COLO829 (cell line): ENCODE data around the gene GPR173.

Experiments
- DNase-seq: peaks from one replicate; pipeline ENCODE4 v3.0.0; 2012; ENCODE audit warnings: low spot score

GPR173 gene

DNA sequence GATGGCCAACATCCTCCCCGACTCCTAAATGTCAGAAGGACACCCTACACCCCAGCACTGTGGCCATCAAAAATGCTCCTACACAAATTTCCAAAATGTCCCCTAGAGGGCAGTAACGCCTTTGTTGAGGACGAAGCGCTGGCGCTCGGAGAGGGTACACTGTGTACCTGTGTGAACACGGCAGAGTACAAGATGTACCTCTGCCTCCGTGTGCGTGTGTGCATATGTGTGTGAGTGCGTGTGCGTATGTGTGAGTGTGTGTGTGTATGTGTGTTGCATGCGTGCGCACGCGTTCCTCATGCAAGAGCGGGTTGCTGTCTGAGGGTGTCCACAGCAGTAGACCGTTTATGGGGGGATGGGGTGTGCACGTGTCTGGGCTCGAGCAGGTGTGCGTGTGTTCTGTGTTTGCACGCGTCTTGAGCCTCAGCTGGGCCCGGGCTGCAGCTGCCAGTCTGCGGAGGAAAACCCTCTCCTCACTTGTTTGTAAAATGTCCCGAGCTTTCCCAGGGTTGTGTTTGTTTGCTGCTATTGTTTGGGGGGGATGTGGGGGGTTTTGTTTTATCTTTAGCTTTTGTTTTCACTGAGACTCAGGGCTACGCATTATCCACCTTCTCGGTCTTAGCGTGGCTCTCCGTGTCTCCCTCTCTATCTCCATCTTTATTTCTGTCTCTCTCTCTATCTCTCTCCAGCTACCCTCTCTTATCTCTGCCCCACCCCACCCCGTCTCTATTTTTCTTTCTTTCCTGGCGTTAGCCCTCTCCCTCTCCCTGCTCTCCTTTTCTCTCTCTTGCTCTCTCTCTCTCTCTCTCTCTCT is 23.2 kb downstream of the GPR173 start:
- peak; percentile 27 for DNase-seq

DNA sequence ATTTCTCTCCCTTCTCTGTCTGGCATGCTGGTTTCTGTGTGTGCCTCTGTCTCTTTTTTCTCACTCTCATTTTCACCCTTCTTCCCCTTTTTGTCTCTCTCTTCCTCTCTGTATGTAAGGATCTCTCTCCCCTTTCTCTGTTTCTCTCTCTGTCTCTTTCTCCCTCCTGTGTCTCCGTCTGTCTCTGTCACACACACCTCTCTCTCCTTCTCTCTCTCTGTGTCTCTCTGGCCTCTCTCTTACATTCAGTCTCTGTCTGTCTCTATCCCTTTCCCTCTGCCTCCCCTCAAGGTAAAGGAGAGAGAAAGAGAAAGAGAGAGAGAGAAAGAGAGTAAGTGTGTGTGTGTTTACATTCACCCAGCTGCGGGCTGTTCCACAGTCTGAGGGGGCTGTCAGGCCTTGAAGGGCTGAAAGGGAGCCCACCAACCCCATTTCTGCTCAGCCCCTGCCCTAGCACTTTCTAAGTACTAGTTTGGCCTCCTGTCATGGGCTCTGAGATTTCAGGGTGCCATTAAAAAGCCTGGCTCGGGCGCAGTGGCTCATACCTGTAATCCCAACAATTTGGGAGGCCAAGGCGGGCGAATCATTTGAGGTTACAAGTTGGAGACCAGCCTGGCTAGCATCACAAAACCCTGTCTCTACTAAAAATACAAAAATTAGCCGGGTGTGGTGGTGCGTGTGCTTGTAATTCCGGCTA is 24.0 kb downstream of the GPR173 start:
- no peak for DNase-seq

DNA sequence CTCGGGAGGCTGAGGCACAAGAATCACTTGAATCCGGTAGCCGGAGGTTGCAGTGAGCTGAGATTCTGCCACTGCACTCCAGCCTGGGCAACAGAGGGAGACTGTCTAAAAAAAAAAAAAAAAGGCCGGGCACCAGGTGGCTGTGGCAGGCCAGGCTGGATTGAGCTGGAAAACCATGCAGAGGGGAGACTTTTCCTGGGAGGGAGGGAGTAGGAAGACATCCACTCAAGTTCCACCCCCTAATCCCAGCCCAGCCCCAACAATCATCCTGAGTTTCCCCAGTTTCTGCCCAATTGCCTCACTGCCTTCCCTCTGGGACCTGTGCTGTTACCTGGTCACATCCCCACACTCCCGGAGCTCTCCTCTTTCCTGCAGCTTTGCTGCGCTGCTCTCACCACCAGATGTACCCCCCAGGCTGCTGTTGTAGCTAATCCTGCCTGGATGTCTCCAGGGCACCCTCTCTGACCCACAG is 24.6 kb downstream of the GPR173 start:
- DNase-seq: no peak

DNA sequence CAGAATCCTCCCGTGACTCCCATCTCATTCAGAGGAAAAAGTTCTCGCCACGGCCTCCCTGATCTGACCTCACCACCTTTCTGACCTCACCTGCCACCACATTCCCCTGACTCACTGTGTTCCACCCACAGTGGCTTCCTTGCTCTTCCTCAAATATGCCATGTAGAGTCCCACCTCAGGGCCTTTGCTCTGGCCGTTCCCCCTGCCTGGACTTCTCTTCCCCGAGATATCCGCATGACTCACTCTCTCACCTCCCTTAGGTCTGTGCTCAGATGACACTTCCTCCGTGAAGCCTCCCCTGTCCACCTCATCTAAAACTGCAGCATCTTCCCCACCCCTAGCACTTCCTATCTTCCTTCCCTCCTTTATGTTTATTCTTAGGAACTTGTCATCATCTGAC is 26.4 kb downstream of the GPR173 start:
- DNase-seq: no peak

DNA sequence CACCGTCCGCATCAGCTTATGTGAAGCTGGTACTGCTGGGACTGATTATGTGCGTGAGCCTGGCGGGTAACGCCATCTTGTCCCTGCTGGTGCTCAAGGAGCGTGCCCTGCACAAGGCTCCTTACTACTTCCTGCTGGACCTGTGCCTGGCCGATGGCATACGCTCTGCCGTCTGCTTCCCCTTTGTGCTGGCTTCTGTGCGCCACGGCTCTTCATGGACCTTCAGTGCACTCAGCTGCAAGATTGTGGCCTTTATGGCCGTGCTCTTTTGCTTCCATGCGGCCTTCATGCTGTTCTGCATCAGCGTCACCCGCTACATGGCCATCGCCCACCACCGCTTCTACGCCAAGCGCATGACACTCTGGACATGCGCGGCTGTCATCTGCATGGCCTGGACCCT is 28.1 kb downstream of the GPR173 start:
- DNase-seq: no peak

DNA sequence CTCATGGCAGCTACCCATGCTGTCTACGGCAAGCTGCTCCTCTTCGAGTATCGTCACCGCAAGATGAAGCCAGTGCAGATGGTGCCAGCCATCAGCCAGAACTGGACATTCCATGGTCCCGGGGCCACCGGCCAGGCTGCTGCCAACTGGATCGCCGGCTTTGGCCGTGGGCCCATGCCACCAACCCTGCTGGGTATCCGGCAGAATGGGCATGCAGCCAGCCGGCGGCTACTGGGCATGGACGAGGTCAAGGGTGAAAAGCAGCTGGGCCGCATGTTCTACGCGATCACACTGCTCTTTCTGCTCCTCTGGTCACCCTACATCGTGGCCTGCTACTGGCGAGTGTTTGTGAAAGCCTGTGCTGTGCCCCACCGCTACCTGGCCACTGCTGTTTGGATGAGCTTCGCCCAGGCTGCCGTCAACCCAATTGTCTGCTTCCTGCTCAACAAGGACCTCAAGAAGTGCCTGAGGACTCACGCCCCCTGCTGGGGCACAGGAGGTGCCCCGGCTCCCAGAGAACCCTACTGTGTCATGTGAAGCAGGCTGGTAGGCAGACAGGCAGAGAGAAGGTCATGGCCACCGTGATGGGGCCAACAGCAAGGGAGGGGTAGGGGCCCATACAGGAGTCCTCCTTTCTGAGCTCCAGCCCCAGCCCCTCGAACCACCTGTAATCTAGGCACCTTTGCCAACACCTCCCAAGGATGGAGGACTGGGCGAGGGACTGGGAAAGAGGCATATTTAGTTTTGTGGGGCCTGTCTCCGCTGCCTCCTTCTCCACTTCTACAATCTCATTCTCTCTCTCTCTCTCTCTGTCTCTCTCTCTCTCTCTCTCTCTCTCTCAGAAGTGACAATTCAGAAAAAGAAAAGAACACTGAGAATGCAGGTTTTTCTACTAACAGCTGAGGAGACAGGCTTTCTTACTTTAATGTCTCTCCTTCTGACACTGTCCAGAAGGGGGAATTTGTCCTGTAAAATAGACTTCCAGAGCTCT is 28.9 kb downstream of the GPR173 start:
- no peak for DNase-seq

DNA sequence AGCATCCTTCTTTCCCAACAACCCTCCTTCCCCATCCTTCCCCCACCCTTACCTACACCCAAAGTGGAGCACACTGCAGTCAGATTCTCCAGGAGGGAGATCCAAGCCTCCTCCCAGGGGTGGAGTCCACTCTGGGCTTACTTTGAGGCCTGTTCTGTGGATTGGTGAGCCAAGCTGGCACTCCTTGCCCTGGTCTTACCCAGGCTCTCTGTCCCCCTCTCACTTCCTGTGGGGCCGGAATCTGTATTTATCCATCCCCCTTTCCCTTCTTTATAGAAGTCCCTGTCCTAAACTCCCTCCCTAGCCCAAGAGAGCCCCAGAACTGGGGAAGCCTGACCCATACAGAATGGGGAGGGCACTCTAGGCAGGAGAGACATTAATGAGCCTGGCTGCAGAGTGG is 30.4 kb downstream of the GPR173 start:
- DNase-seq: no peak

DNA sequence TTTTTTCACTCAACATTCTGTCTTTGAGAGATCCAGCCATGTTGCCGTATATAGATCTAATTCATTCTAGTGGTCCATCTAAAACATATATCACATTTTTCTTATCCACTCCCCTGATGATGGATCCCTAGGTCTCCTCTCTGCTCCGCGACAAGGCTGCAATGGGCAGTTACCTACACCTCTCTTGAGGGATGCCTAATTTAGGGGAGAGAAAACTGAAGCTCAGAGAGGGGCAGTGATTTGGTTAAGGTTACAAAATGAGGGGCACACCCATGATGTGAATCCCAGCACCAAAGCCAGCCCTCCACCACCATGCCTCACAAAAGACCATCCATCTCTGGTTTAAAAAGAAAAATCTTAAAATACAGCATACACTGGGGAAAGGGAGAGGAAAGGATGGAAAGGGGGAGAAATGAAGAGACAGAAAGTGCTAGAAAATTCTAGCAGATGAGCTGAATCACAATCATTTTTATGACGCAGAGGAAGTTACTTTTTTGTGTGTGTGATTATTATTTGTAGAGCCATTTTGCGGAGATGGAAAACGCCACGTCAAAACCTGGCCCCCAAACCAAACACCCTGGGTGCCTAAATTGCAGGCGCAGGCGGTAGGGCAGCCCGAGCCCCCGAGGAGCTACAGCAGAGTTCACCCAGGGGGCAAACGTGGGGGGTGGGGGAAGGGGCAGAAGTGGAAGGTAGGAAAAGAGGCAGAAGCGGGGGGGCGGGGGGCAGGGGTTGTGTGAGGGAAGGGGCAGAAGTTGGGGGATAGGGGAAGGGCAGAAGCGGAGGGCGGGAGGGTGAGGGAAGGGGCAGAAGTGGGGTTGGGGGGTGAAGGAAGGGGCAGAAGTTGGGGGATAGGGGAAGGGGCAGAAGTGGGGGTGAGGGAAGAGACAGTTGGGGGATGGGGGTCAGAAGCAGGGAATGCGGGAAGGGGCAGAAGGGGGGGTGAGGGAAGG is 32.3 kb downstream of the GPR173 start:
- DNase-seq: no peak

DNA sequence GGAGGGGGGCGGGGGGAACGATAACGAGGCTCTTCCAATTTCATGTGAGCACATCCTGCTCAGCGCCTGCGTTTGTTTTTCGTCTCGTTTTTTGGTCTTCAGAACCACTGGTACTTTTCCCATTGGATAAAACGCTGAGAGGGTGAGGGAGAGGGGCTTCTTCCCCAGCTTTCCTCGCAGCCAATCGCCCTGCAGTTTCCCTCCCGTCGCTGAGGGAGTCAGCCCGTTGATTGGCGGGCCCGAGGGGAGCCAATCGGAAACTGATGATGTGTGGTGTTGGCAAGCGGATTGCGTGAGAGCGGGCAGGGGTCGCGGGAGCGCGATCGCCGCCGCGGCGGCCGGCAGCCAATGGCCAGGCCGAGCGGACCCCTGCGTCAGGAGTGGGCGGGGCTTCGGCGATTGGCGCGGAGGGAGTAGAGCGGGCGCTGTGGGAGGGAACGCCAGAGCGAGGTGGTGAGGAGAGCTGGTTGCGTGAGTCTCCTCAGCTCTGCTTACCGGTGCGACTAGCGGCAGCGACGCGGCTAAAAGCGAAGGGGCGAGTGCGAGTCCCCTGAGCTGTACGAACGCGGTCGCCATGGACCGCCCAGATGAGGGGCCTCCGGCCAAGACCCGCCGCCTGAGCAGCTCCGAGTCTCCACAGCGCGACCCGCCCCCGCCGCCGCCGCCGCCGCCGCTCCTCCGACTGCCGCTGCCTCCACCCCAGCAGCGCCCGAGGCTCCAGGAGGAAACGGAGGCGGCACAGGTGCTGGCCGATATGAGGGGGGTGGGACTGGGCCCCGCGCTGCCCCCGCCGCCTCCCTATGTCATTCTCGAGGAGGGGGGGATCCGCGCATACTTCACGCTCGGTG is 33.6 kb downstream of the GPR173 start, which contains the start of gene TSPYL2:
TSS of gene TSPYL2 (plus strand) at position 443 of the 848 bp plus-strand sequence. CDS start at position 575, 132 bp downstream.
- peak; percentile 86 for DNase-seq

DNA sequence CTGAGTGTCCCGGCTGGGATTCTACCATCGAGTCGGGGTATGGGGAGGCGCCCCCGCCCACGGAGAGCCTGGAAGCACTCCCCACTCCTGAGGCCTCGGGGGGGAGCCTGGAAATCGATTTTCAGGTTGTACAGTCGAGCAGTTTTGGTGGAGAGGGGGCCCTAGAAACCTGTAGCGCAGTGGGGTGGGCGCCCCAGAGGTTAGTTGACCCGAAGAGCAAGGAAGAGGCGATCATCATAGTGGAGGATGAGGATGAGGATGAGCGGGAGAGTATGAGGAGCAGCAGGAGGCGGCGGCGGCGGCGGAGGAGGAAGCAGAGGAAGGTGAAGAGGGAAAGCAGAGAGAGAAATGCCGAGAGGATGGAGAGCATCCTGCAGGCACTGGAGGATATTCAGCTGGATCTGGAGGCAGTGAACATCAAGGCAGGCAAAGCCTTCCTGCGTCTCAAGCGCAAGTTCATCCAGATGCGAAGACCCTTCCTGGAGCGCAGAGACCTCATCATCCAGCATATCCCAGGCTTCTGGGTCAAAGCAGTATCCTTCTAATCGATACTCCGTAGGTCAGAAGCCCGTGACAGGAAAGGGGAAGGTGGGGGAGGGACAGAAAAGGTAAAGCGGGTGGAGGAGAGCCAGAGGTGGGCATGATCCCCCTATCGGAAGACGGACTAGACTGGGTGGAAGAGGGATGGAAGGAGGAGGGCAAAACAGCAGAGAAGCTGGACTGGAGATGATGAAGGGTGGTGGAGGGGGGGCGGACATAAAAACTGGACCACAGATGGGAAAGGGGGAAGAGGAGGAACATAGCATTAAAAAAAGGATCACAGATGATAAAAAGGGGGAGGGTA is 34.4 kb downstream of the GPR173 start:
- no peak for DNase-seq

DNA sequence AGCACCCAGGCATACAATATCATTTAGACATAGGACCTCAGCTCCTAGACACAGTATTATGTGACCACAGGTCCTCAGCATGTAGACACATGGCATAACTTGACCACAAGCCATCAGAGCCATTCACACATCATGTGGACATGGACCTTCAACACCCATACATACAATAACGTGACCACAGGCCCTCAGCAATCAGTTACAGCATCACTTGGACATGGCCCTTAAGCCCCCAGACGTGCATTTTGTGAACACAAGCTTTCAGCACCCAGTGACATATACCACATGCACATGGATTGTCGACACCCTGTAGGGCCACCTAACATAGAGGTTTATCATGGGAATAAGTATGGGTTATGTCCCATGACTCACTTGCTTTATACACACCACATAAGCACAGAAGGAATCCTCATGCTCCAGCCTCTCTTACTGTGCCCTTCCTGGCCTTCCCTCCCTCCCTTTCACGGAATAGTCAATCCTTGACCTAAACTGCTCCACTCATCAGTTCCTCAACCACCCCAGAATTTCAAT is 35.5 kb downstream of the GPR173 start:
- DNase-seq: no peak

DNA sequence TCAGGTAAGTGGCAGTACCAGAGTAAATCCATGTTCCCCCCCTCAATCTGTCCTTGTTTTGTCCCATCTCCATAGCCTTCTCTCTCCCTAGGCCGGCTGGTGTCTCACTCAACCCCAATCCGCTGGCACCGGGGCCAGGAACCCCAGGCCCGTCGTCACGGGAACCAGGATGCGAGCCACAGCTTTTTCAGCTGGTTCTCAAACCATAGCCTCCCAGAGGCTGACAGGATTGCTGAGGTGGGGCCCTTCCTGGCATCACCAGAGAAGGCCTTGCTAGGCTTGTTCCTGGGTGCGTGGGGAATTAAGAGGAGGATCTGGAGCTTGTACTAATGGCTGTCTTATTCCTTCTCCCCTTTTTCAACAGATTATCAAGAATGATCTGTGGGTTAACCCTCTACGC is 36.3 kb downstream of the GPR173 start:
- DNase-seq: no peak

DNA sequence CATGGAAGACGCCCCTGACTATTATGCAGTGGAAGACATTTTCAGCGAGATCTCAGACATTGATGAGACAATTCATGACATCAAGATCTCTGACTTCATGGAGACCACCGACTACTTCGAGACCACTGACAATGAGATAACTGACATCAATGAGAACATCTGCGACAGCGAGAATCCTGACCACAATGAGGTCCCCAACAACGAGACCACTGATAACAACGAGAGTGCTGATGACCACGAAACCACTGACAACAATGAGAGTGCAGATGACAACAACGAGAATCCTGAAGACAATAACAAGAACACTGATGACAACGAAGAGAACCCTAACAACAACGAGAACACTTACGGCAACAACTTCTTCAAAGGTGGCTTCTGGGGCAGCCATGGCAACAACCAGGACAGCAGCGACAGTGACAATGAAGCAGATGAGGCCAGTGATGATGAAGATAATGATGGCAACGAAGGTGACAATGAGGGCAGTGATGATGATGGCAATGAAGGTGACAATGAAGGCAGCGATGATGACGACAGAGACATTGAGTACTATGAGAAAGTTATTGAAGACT is 37.2 kb downstream of the GPR173 start:
- DNase-seq: no peak

DNA sequence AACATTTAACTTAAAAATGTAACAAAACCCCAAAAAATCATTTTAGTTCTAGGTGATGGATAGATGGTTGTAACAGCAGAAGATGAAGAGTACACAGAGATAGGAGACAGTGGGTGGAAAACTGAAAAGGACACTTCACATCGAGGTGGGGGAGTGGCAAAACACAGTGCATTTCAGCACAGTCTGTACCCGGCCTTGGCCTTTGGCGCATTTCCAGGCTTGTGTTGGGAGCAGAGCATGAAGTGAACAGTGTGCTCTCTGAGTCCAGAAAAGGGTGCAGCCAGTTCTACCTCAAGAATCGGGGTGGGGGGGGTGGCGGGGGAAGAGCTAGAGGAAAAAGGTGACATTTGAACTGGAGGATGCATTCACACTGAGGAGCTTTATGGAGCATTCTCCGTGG is 37.9 kb downstream of the GPR173 start:
- no peak for DNase-seq

DNA sequence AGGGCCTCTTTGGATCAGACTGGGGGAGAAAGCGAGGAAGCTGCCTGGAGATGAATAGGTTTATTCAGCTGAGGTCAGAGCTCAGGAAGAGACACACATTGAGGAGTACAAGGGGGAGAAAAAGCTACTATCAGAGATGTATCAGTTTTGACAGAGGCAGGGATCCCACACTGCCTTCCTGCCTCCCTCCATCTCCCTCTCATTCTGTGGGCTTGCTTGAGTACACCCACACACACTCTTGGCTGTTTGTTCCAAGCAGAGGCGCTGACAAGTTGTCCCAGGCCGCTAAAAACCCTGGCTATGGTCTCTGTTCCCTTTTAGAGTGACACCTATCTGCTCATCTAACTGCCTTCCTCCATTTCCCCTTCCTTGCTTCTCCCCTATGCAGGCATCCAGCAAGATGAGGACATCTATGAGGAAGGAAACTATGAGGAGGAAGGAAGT is 38.8 kb downstream of the GPR173 start:
- DNase-seq: no peak

DNA sequence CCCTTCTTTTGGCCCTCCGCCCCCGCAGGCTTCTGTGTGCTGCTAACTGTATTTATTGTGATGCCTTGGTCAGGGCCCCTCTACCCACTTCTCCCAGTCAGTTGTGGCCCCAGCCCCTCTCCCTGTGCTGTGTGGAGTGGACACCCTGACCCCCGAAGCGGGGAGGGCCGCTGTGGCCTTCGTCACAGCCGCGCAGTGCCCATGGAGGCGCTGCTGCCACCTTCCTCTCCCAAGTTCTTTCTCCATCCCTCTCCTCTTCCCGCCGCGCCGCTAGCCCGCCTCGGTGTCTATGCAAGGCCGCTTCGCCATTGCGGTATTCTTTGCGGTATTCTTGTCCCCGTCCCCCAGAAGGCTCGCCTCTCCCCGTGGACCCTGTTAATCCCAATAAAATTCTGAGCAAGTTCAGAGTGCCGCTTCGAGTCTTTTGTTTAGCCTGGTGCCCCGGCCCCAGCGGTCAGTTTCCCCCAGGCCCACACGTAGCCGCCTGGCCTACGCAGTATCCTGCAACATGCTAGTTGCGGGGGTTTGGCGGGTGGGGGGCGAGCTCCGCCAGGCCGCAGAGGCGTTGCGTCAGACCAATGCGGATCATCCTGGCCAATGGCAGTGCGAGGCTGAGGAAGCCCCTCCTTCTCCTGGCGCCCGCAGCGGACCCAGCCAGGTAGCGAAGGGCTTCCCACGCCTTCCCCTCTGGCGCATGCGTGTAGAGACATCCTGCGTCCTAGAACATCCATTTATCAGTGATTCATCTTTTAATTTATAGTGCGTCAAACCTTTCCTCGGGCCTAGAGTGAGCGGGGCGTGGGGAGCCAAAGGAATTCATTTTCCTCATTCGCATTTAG is 39.8 kb downstream of the GPR173 start:
- DNase-seq: no peak

DNA sequence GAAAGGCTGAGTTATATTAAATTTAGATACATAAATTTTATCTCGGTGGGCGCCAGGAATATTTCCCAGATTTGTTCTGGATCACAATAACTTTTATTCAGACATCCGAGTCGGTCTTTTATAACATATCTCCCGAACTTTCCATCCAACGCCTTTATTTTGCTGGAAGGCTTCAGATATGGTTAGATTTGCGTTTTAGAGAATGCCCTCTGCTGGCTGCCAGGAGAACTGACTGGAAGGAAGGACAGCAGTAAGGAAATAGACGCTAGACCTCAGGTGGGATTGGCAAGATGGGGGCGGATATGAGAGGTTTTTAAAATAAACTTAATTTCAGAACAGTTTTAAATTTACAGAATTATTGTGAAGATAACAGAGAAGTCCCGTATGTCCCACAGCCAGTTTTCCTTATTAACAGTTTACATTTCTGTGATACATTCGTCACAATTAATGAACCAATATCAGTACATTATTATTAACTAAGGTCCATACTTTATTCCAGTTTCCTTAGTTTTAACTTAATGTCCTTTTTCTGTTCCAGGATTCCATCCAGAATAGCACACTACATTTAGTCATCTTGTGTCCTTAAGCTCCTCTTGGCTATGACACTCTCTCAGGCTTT is 40.7 kb downstream of the GPR173 start:
- DNase-seq: peak; percentile 45
